Choroid plexus epithelial cell (primary cell): ENCODE data around the gene ITSN1.

Experiments used
- DNase-seq: peaks from one replicate; pipeline ENCODE4 v3.0.0-alpha.2; 2010; ENCODE audit warnings: low read depth
- H3K4me3 ChIP-seq: 2 replicates; pipeline ENCODE4 v1.5.1; 2011; ENCODE audit warnings: low read depth, mild to moderate bottlenecking, control low read depth, low read length, moderate library complexity
- TF ChIP-seq, protein P1 (sequence below): conservative IDR thresholded peaks from 2 replicates; pipeline ENCODE4 v1.5.1; 2011; ENCODE audit warnings: low read depth, mild to moderate bottlenecking, control low read depth, inconsistent platforms, low read length, moderate library complexity

ITSN1 gene

DNA sequence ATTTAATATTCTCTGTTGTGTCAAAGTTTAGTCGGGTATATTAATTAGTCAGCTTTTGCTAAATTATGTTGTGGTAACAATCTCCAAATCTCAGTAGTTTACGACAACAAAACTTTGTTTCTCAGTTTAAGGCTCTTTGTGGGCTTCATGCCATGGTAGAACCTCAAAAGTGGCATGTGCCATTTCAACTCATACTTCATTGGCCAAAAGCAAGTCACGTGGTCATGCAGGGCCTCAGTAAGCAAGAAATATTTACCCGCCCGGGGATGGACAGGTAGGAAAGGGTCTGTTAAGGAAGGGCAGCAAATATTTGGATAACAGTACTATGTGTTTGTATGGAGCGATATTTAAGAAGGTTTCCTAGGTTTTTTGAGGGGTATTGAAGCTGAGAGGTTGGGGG lies 38.6 kb downstream of the ITSN1 start:
- TF ChIP-seq, protein P1, sequence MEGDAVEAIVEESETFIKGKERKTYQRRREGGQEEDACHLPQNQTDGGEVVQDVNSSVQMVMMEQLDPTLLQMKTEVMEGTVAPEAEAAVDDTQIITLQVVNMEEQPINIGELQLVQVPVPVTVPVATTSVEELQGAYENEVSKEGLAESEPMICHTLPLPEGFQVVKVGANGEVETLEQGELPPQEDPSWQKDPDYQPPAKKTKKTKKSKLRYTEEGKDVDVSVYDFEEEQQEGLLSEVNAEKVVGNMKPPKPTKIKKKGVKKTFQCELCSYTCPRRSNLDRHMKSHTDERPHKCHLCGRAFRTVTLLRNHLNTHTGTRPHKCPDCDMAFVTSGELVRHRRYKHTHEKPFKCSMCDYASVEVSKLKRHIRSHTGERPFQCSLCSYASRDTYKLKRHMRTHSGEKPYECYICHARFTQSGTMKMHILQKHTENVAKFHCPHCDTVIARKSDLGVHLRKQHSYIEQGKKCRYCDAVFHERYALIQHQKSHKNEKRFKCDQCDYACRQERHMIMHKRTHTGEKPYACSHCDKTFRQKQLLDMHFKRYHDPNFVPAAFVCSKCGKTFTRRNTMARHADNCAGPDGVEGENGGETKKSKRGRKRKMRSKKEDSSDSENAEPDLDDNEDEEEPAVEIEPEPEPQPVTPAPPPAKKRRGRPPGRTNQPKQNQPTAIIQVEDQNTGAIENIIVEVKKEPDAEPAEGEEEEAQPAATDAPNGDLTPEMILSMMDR = no peak
- DNase-seq = no peak
- H3K4me3 ChIP-seq = no peak overlapping the region

DNA sequence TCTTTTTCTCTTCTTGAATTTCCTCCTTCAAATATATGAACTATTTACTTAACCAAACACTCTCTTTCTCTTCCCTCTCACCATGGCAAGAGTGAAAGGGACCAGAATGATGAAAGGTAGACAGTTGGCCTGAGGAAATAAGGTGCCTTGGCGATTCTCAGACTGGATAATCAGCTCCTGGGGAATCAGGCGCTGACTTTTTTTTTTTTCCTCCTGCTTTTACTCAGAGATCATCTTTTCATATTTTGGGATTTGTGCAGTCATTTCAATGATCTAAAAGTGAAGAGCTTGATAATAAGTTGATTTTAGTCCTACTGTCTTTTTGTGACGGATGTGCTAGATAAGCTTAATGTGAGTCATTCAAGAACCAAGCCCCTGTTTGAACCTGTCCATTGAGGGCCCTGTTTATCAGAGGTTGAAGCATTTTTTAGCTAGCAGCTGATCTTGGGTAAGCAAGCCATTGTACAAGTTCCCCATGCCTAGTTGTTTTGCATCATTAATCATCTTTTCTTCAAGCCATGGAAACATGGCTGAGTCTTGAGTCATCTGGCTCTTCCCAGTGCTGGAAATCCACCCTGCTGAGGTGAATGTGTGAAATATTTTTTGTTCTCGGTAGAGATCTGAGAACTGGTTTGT lies 40.8 kb downstream of the ITSN1 start:
- TF ChIP-seq, protein P1 = no peak
- DNase-seq = peak; percentile 98

GRCh38 chr21:33684068-33684467 lies 41.8 kb downstream of the ITSN1 start:
- H3K4me3 ChIP-seq = no peak overlapping the region
- DNase-seq = no peak
- TF ChIP-seq, protein P1 = no peak

More for the DNA sequence above, 40.8 kb downstream of the ITSN1 start:
- H3K4me3 ChIP-seq = no peak overlapping the region

GRCh38 chr21:33684923-33685560 lies 42.7 kb downstream of the ITSN1 start:
- no peak overlapping the region for H3K4me3 ChIP-seq
- TF ChIP-seq, protein P1 = no peak
- peak; percentile 54 for DNase-seq

DNA sequence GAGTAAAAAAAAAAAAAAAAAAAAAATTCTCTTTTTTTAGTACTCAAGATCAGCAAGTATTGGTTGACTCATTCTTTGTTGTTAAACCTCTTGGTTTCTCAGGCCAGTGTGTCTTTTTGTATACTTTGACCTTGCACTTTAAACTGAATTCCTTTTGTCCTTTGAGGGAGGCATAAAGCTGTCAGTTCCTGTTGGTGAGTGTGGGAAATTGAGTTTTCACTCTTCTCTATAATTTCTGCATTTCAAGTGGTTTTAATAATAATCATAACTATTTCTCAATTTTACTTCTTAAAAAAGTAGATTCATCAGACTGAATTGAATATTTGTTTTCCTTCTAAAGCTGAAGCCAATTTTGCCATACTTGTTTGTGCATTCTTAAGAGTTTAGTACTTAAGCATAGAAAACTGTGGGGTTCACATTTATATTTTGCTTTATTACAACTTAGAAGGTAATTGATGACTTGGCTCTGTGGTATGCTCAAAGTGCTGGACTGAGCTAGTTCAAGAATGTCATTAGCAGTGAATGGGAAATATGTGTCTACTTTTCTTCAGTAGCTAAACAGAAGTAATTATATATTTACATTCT lies 43.4 kb downstream of the ITSN1 start:
- TF ChIP-seq, protein P1 = no peak
- no peak overlapping the region for H3K4me3 ChIP-seq
- DNase-seq = peak; percentile 88

DNA sequence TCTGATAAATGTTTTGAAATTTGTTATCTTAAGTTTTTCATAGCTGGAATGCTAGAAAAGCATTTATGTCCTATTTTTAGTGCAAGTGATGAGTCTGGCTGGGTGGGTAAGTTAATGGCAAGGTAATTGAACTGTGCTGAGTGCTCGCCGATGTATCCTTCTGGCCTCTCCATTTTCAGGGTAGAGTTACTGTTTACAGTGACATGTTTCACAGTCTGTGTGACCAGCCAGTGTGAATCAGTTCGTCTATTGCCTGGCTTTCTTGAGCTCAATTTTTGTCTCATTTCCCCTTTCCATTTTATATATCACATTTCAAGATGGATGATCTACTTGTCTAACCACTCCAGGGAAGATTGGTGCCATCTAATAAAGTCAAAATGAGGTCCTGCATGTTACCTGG lies 44.1 kb downstream of the ITSN1 start:
- no peak for DNase-seq
- TF ChIP-seq, protein P1 = no peak
- H3K4me3 ChIP-seq = no peak overlapping the region
